HepG2 (cell line): ENCODE measurements around the gene BCL2L13. TPM values are rescaled to one million over a fixed set of nuclear protein-coding genes. Genes with fewer than 3 reads are reported as not detected.

Experiments
- ATAC-seq: fragments of 200-7000 bp; cut with Tn5 transposase; 3 replicates; pipeline ENCODE4 v1.9.1; 2020; ENCODE audit warnings: mild to moderate bottlenecking, moderate library complexity
- BruUV-seq: library from RNA; stranded (reverse); fragments of 400-500 nt; replicated peaks from 2 replicates; lab custom pipeline; 2021; lab: Mats Ljungman, UMichigan
- CTCF ChIA-PET: fragments of 300-600 bp; formaldehyde crosslinking; extraction: SDS; loops from one replicate; lab custom pipeline; 2021; ENCODE audit warnings: low total read pairs, inconsistent platforms, low intra/inter-chr PET ratio; lab: Yijun Ruan, JAX
- POLR2A ChIA-PET: fragments of 350-600 bp; sonication (Branson Sonifier 250); formaldehyde crosslinking; loops from one replicate; lab custom pipeline; 2020; ENCODE audit warnings: antibody characterized with exemption, inconsistent platforms; lab: Yijun Ruan, JAX
- DNase-seq: peaks from one replicate; pipeline ENCODE4 v3.0.0-alpha.2; 2015; ENCODE audit warnings: low spot score
- FAIRE-seq: peaks from 3 replicates; lab custom pipeline; 2011; peaks lifted over from hg19 to GRCh38; lab: Jason Lieb, UNC
- H2AFZ ChIP-seq: one replicate; pipeline ENCODE4 v1.6.1; 2011; ENCODE audit warnings: low read length, inconsistent platforms
- H3K27ac ChIP-seq: fragments of 300-600 bp; 3 replicates; pipeline ENCODE4 v1.8.0; 2011; ENCODE audit warnings: mixed run types, mild to moderate bottlenecking, mixed read lengths, low read length, inconsistent platforms; ENCODE audit not compliant: insufficient read depth; ENCODE audit errors: extremely low read length
- H3K27me3 ChIP-seq, 2 experiments: fragments of 200-600 bp in 1 of 2; 2 replicates in 1 of 2; 3 replicates in 1 of 2; pipeline versions ENCODE4 v1.6.0 to v1.8.0; 2011; ENCODE audit warnings: low read length in 2 of 2, mild to moderate bottlenecking in 2 of 2, moderate library complexity in 2 of 2, inconsistent platforms in 1 of 2; ENCODE audit not compliant: insufficient read depth in 2 of 2, control insufficient read depth in 1 of 2
- H3K36me3 ChIP-seq, 2 experiments: fragments of 200-600 bp in 1 of 2; replicated peaks in 1 of 2; 2 replicates in 1 of 2; 3 replicates in 1 of 2; pipeline versions ENCODE4 v1.5.1 to v1.8.0; 2011; ENCODE audit warnings: low read length in 2 of 2, inconsistent platforms in 1 of 2; ENCODE audit not compliant: insufficient read depth in 2 of 2, control insufficient read depth in 1 of 2
- H3K4me1 ChIP-seq: 2 replicates; pipeline ENCODE4 v1.5.1; 2012; ENCODE audit warnings: low read length, inconsistent platforms; ENCODE audit not compliant: insufficient read depth
- H3K4me2 ChIP-seq: 2 replicates; pipeline ENCODE4 v1.6.0; 2011; ENCODE audit warnings: low read depth, low read length, inconsistent platforms
- H3K4me3 ChIP-seq, 3 experiments: fragments of 200-600 bp in 1 of 3; sonication (generic), shearing (Covaris generic) in 1 of 3; replicated peaks in 1 of 3; 2 replicates each; pipeline ENCODE4 v1.5.1; 2011 to 2016; ENCODE audit warnings: low read length in 3 of 3, inconsistent platforms in 2 of 3, low read depth in 2 of 3, mild to moderate bottlenecking in 2 of 3, control low read depth in 1 of 3, mixed read lengths in 1 of 3; ENCODE audit not compliant: insufficient read depth in 1 of 3
- H3K79me2 ChIP-seq: one replicate; pipeline ENCODE4 v1.6.1; 2011; ENCODE audit warnings: low read length, inconsistent platforms; ENCODE audit not compliant: insufficient read depth
- H3K9ac ChIP-seq: 2 replicates; pipeline ENCODE4 v1.6.0; 2011; ENCODE audit warnings: mild to moderate bottlenecking, low read depth, low read length, inconsistent platforms; ENCODE audit not compliant: insufficient read depth
- H3K9me3 ChIP-seq: 2 replicates; pipeline ENCODE4 v1.5.1; 2012; ENCODE audit warnings: mild to moderate bottlenecking, low read length
- H4K20me1 ChIP-seq: 2 replicates; pipeline ENCODE4 v1.6.0; 2011; ENCODE audit warnings: inconsistent platforms, mild to moderate bottlenecking, low read length, moderate library complexity; ENCODE audit not compliant: insufficient read depth
- ARID2 ChIP-seq: sonication (generic); formaldehyde crosslinking; IDR thresholded peaks from 2 replicates; pipeline ENCODE4 v1.8.1; 2022; ENCODE audit warnings: mild to moderate bottlenecking, missing genetic modification reagents, borderline replicate concordance
- BCL6 ChIP-seq: IDR thresholded peaks from 2 replicates; pipeline ENCODE4 v1.6.1; 2016; ENCODE audit warnings: missing genetic modification reagents, missing compliant biosample characterization
- CEBPB ChIP-seq: IDR thresholded peaks from 2 replicates; pipeline ENCODE4 v1.6.1; 2011; ENCODE audit warnings: low read depth, low read length, improper control_type of control experiment, borderline replicate concordance
- HNRNPUL1 ChIP-seq: fragments of 200-400 bp; formaldehyde crosslinking; IDR thresholded peaks from 2 replicates; pipeline ENCODE4 v1.6.1; 2017; ENCODE audit warnings: low read depth, mild to moderate bottlenecking, low read length, moderate library complexity
- KLF13 ChIP-seq: sonication (generic); formaldehyde crosslinking; IDR thresholded peaks from 2 replicates; pipeline ENCODE4 v1.4.0; 2020; ENCODE audit warnings: mild to moderate bottlenecking, missing genetic modification reagents
- MED8 ChIP-seq: sonication (generic); formaldehyde crosslinking; IDR thresholded peaks from 2 replicates; pipeline ENCODE4 v1.8.1; 2023; ENCODE audit warnings: mild to moderate bottlenecking, missing genetic modification reagents; ENCODE audit not compliant: insufficient replicate concordance
- MTA3 ChIP-seq: sonication (generic); formaldehyde crosslinking; IDR thresholded peaks from 2 replicates; pipeline ENCODE4 v1.4.0; 2020; ENCODE audit warnings: missing genetic modification reagents
- TERF1 ChIP-seq: sonication (generic); formaldehyde crosslinking; IDR thresholded peaks from 2 replicates; pipeline ENCODE4 v1.8.0; 2022; ENCODE audit warnings: mild to moderate bottlenecking, missing genetic modification reagents, moderate library complexity
- ZNF264 ChIP-seq: sonication (generic); formaldehyde crosslinking; IDR thresholded peaks from 2 replicates; pipeline ENCODE4 v1.4.0; 2020; ENCODE audit warnings: missing genetic modification reagents
- ZNF33A ChIP-seq: sonication (generic); formaldehyde crosslinking; IDR thresholded peaks from 2 replicates; pipeline ENCODE4 v1.5.1; 2020; ENCODE audit warnings: missing genetic modification reagents, mild to moderate bottlenecking, moderate library complexity, borderline replicate concordance
- ZNF501 ChIP-seq: sonication (generic); formaldehyde crosslinking; IDR thresholded peaks from 2 replicates; pipeline ENCODE4 v1.5.1; 2020; ENCODE audit warnings: mild to moderate bottlenecking, moderate library complexity, missing genetic modification reagents
- ZNF775 ChIP-seq: sonication (generic); formaldehyde crosslinking; IDR thresholded peaks from 2 replicates; pipeline ENCODE4 v1.4.0; 2020; ENCODE audit warnings: missing genetic modification reagents, mild to moderate bottlenecking, moderate library complexity, borderline replicate concordance
- WGBS: methylation state at CpG from one replicate; pipeline ENCODE4 v1.1.6; 2017; ENCODE audit warnings: low lambda C conversion rate; 5-methylcytosine and 5-hydroxymethylcytosine counted together
- in situ Hi-C: cut with HindIII; loops from 2 replicates; pipeline ENCODE4 v1.10.0; 2017; ENCODE audit warnings: low pct_unique_long_range_greater_than_20kb; ENCODE audit not compliant: extremely low pct_ligation_motif_present
- intact Hi-C: fragments of 100-400 bp; cut with micrococcal nuclease; formaldehyde crosslinking; loops from one replicate; pipeline ENCODE4 v1.10.0; 2022; ENCODE audit not compliant: unreplicated experiment
- polyA plus RNA-seq, 8 experiments: library from polyadenylated mRNA; depleted of rRNA in 3 of 8; stranded (reverse) in 7 of 8; unstranded in 1 of 8; fragments of >200 nt; fragmentation: Illumina TruSeq in 4 of 8; extraction: Trizol in 4 of 8; gene quantifications; 2 replicates each; pipeline versions ENCODE4 v1.2.1 to v1.2.3, GENCODE V29; 2011 to 2016; ENCODE audit warnings: low read depth in 4 of 8, missing spikeins in 1 of 8, mixed read lengths in 1 of 8; ENCODE audit not compliant: insufficient read depth in 1 of 8
- total RNA-seq, 5 experiments: library from RNA; depleted of rRNA; stranded (reverse); fragments of >200 nt; fragmentation: Illumina TruSeq; extraction: Trizol; gene quantifications; 2 replicates each; pipeline ENCODE4 v1.2.3, GENCODE V29; 2016; ENCODE audit warnings: low read depth in 1 of 5
- TF ChIP-seq, protein P1 (sequence below): IDR thresholded peaks from 2 replicates; pipeline ENCODE4 v1.6.1; 2012; ENCODE audit warnings: inconsistent platforms
- TF ChIP-seq, protein P2 (sequence below): sonication (generic); formaldehyde crosslinking; IDR thresholded peaks from 2 replicates; pipeline ENCODE4 v1.4.0; 2020; ENCODE audit warnings: missing genetic modification reagents, borderline replicate concordance

BCL2L13 gene
- total and polyA plus RNA-seq, 2 of the 13 experiments (the other 11 are each of a cell fraction or from before 2014, with no cell fraction given): 13.5 to 14.6 TPM

DNA sequence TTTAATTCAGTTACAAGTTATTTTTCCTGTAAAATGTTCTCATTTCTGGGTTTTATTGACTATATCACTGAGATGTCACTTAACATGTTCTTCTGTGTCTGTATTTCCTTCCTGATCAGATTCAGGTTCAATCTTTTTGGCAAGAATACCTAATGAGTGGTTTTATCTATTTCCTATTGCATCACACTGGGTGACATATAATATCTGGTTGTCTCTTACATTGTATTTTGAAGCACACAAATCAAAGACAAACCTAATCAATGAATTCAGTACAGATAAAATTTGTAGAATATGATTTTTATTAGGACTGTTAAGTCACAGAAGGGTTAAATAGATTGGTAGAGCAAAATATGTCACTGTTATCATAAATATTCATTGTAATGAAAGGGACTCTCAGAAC, 60.4 kb downstream of the BCL2L13 start:
- Histone ChIP-seq H3K79me2 (no peaks in the 10 kb centered on the region), H3K27ac (no peak overlapping the region), H3K36me3 (peaks cover 4 to 13% of the 10 kb centered on the region in 2 experiments; a peak in 4 of 5 replicates), H3K27me3 (no peaks in the 10 kb centered on the region), H3K4me1 (no peaks in the 10 kb centered on the region), H3K4me3 (no peak overlapping the region), H4K20me1 (no peaks in the 10 kb centered on the region), H2AFZ (no peak overlapping the region), H3K9ac (no peak overlapping the region), H3K4me2 (no peak overlapping the region), H3K9me3 (no peaks in the 10 kb centered on the region)
- FAIRE-seq: no peak
- no peak for DNase-seq
- ChIA-PET CTCF (no interaction called here), POLR2A (no interaction called here)
- intact Hi-C loops (no loop called here), in situ Hi-C loops (loop anchor here (5.0 kb wide), 1 partner anchor 37 kb away; no protein-coding TSS in a partner anchor)
- ATAC-seq: no peak
- BruUV-seq: no TSS peak
- TF ChIP-seq KLF13 (CRISPR knock-in tag) (no peak), CEBPB (peak; percentile 31; the same call in 1 of the 2 replicates)

- CTCF ChIA-PET: no interaction called here
- TF ChIP-seq, protein P1, sequence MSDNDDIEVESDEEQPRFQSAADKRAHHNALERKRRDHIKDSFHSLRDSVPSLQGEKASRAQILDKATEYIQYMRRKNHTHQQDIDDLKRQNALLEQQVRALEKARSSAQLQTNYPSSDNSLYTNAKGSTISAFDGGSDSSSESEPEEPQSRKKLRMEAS: no peak
- TF ChIP-seq HNRNPUL1: no peak
- TF ChIP-seq MED8 (CRISPR knock-in tag): no peak
- no peak for TF ChIP-seq MTA3 (CRISPR knock-in tag)
- no peak for TF ChIP-seq TERF1 (CRISPR knock-in tag)
- TF ChIP-seq BCL6 (CRISPR knock-in tag): no peak
- TF ChIP-seq, protein P2, sequence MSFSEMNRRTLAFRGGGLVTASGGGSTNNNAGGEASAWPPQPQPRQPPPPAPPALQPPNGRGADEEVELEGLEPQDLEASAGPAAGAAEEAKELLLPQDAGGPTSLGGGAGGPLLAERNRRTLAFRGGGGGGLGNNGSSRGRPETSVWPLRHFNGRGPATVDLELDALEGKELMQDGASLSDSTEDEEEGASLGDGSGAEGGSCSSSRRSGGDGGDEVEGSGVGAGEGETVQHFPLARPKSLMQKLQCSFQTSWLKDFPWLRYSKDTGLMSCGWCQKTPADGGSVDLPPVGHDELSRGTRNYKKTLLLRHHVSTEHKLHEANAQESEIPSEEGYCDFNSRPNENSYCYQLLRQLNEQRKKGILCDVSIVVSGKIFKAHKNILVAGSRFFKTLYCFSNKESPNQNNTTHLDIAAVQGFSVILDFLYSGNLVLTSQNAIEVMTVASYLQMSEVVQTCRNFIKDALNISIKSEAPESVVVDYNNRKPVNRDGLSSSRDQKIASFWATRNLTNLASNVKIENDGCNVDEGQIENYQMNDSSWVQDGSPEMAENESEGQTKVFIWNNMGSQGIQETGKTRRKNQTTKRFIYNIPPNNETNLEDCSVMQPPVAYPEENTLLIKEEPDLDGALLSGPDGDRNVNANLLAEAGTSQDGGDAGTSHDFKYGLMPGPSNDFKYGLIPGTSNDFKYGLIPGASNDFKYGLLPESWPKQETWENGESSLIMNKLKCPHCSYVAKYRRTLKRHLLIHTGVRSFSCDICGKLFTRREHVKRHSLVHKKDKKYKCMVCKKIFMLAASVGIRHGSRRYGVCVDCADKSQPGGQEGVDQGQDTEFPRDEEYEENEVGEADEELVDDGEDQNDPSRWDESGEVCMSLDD: no peak
- TF ChIP-seq ZNF775 (CRISPR knock-in tag): no peak
- no peak for TF ChIP-seq ZNF264 (CRISPR knock-in tag)
- no peak for TF ChIP-seq ARID2
- no peak for TF ChIP-seq ZNF501
- no peak for TF ChIP-seq ZNF33A (CRISPR knock-in tag)
Observed at GRCh38 chr22:17699696-17700340, 61.3 kb downstream of the BCL2L13 start.

More at GRCh38 chr22:17699696-17700340, 61.3 kb downstream of the BCL2L13 start:
- Histone ChIP-seq H3K4me2 (no peak overlapping the region), H3K36me3 (peaks cover 4 to 15% of the 10 kb centered on the region in 2 experiments; a peak in 4 of 5 replicates), H3K4me1 (no peaks in the 10 kb centered on the region), H4K20me1 (no peaks in the 10 kb centered on the region), H3K27ac (no peak overlapping the region), H3K9ac (no peak overlapping the region), H3K4me3 (no peak overlapping the region), H3K9me3 (no peaks in the 10 kb centered on the region), H3K27me3 (no peaks in the 10 kb centered on the region), H2AFZ (no peak overlapping the region), H3K79me2 (no peaks in the 10 kb centered on the region)
- DNase-seq: no peak
- no TSS peak for BruUV-seq
- POLR2A ChIA-PET: no interaction called here
- no peak for ATAC-seq
- WGBS: 93% methylated on average over 7 of the region's 7 CpGs
- FAIRE-seq: no peak
- in situ Hi-C loops (loop anchor here (5.0 kb wide), 1 partner anchor 38 kb away; no protein-coding TSS in a partner anchor), intact Hi-C loops (no loop called here)
